Neural progenitor cell (in vitro differentiated cells): ENCODE results near the gene CALB2.

ENCODE experiments used
- CTCF ChIP-seq: fragments of 200-600 bp; sonication (generic); IDR thresholded peaks from 2 replicates; pipeline ENCODE4 v1.5.1; 2017; ENCODE audit warnings: antibody characterized with exemption, mild to moderate bottlenecking
- EZH2 ChIP-seq: fragments of 200-600 bp; sonication (generic); IDR thresholded peaks from 2 replicates; pipeline ENCODE4 v1.6.1; 2017; ENCODE audit warnings: antibody characterized with exemption, mild to moderate bottlenecking, moderate library complexity

DNA sequence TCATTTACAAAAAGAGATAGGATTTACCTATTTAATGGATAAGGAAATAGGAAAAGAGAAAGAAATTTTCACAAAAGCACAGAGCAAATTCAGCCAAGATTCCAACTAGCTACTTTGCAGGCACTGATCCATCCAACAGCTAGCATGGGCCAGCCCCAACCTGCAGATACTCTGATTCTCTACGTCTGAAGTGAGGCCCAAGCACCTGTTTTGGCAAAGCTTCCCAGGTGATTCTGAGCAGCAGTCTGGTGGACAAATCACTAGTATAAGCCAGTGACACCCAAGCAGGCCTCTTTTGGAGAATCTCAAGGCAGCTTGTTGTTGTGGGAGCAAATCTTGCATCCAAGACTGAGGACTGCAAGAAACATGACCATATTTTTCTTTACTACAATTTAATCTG is 20.9 kb upstream of the CALB2 start:
- no peak for TF ChIP-seq CTCF
- no peak for TF ChIP-seq EZH2
